UCSD-AML1 (cell line): ENCODE measurements around the gene PIGR.

Source experiments
- DNase-seq: peaks from one replicate; lab custom pipeline; 2025; ENCODE audit not compliant: unreplicated experiment; lab: John Stamatoyannopoulos, UW

PIGR gene

DNA sequence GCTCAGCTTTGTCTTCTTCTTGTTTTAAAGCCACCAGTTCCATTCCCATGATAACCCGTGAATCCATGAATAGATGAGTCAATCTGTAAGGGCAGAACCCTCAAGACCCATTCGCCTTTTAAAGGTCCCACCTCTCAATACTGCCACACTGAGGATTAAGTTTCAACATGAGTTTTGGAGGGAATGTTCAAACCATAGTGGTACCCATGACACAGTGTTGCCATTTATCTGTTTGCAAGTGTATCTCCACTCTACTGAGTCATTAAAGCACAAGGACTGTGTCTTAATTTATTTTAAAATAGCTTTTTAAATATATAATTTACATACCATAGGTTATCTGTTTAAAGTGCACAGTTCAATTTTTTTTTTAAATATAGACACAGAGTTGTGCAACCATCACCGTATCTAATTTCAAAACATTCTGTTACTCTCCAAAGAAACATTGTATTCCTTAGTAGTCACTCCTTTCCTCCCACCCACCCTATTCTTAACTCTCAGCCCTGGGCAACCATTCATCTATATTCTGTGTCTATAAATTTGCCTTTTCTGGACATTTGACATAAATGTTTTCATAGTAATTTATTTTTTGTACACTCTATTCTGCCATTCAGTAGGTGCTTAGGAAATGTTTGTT, 53.8 kb downstream of the PIGR start:
- DNase-seq, result no peak

DNA sequence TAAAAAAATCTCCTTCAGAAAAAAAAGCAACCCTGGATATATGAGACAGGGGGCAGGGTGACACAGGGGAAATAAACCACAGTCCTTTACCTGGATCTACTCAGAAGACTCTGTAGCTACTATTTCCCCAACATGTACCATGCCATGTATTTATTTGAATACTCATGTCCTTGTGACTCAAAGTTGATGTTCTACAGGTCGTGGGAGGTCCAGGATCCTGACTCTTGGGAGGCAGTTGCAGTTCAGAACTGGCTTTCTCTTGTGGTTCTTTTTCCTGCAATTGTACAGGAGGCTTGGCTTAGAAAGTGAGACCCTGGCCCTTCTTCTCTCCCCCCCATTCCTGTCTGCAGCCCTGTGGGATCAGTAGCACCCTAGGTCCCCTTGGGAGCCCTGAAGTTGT, 54.9 kb downstream of the PIGR start:
- DNase-seq, result no peak

DNA sequence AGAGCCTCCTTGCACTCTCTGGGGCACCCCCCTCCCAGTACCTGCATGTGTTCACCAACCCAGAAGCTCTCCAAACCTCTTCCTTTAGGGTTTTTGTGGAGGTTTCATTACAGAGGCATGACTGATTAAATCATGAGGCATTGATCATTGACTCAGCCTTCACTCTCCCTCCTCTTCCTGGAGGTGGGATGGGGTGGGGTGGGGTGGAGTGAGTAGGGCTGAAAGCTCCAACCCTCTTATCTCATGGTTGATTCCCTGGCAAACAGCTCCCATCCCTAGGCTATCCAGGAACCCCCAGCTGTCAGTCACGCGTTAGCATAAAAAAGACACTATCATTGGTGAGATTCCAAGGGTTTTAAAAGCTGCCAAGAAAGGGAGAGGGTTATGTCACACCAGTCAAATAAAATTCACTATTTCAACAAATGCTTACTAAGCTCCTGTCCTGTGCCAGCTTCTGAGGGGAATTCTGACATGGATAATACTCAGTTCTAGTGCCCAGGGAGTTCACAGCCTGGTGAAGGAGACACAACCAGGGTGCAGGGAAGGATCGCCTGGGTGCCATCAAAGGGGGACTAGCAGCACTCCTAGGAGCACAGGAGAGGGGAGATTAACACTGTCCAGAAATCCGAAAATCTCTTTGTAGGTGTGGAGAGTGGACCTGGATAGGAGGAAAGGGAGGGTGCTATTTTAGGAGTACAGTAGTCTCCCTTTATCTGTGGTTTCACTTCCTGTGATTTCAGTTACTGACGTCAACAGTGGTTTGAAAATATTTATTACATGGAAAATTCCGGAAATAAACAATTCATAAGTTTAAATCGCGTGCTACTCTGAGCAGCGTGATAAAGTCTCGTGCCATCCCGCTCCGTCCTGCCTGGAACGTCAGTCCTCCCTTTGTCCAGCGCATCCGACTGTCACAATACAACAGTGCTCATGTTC, 55.9 kb downstream of the PIGR start:
- no peak for DNase-seq

DNA sequence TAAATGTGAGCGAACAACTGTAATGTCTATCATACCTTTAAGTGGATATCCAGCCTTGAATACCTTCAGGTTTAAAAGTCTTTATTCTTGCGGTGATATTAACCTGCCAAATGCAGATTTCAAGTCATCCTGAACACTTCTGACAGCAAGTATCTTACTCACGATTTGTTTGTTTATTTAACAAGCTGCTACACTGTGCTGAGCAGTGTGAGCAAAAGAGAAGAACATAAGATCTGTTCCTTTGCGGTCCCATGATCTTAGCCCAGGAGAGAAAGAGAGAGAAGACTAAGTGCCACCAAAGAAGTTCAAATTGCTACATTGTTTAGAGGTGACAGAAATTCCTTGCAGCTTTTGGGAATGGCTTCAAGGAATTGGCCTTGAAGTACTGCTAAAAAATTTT, 58.6 kb downstream of the PIGR start:
- DNase-seq, result no peak

DNA sequence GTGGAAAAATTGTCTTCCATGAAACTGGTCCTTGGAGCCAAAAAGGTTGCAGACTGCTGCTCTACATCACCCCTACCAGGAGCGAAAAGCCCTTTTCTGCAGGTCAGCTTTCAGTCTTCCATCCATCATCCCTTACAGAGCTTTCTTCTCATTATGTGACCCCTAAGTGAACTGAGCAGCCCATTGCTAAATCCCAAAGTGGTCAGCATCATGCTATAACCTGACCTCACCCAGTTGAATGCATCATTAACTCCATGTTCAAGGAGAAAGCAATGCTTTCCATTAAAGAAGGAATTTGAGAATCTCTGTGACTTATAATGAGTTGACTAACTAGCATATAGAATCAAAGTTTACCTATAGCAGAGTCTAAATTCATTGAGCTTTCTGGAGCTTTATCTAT, 59.4 kb downstream of the PIGR start:
- DNase-seq, result no peak

DNA sequence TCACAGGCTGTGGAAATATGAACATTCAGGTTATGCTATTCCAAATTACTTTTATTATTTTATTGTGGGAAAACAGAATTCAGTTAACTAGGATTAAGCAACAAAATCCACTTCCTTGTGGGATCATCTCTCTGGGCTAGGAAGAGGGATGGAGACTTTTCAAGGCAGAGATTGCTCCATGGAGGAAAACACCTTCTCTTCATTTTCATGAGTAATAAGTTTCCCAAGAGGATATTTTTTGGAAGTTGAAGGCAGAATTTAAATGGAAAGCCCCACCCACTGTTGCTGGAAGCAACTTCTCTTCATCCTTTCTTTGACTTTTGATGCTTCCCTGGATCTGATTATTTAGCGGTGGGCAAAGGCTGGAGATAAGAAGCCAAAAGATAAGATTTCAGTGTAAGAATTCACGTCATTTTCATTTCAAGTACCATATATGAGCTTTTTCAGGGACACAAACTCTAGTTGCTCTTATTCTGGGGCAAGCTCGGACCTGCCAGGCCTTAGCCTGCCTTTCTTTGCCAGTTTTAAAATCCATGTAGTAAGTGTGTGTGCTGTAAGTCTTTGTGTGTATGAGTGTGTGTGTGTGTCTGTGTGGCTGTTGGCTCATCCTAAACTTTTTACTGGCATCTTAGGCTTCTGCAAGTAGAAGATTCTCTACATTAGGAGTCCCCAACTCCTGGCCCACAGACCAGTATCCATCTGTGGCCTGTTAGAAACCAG, 60.8 kb downstream of the PIGR start:
- no peak for DNase-seq

DNA sequence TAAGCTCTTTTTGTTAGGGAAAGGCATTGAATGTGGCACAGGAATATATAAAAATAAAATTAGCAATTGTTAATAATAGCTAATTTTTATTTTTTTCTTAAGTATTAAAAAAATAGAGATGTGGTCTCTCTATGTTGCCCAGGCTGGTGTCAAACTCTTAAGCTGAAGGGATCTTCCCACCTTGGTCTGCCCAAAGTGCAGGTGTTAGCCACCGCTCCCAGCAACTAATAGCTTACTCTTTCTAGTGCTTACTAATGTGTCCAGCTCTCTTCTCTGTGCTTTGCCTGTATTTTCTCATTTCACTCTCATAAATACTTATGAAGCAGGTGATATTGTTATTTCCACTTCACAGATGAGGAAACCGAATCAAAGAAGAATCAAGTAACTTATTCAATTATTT, 62.4 kb downstream of the PIGR start:
- DNase-seq, result no peak

DNA sequence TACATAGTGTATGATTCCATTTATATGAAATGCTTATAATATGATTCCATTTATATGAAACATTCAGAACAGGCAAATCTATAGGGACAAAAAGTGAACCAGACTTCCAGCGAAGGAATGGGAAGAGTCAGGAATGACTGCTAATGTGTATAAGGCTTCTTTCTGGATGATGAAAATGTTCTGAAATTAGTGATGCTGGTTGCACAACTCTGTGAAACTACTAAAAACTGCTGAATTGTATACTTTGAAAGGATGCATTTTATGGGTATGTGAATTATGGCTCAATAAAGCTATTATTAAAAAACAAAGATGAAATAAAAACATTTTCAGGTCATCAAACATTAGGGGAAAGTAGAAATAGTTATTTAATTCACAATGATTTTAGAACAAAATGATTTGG, 63.1 kb downstream of the PIGR start:
- no peak for DNase-seq

DNA sequence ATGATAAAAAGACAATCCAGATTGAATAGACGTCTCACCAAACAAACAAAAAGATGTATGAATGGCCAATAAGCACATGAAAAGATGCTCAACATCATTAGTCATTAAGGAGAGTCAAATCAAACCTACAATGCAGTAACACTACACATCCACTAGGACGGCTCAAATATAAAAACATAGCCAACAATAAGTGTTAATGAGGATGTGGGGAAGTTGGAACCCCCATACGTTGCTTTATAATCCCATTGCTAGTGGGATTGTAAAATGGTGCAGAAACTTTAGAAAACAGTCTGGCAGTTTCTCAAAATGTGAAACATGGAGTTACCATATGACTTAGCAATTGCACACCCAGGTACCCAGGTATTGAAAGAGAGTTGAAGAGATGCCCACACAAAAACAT, 63.7 kb downstream of the PIGR start:
- no peak for DNase-seq

DNA sequence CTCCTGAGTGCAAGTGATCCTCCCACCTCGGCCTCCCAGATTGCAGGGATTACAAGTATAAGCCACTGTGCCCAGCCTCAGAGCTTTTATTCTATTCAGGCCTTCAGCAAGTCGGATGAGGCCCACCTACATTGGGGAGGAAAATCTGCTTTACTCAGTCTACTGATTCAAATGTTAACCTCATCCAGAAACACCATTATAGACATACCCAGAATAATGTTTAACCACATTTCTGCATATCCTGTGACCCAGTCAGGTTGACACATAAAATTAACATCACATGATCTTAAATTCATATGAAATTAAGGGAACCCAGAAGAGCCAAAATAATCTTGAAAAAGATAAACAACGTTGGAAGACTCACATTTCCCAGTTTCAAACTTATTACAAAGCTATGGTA, 66.0 kb downstream of the PIGR start:
- no peak for DNase-seq
